ENCODE results near the gene TOR4A. TPM values are rescaled to one million over a fixed set of nuclear protein-coding genes. Genes with fewer than 3 reads are reported as not detected.
"Not testable (repeated sequence)": the region's sequence is repeated elsewhere in the genome, so short reads cannot be mapped to it uniquely, and the experiment has no call there.

TOR4A gene
- total RNA-seq, 4 donors from 2014 or later: 4.7 to 7.4 (median 6.9) TPM

DNA sequence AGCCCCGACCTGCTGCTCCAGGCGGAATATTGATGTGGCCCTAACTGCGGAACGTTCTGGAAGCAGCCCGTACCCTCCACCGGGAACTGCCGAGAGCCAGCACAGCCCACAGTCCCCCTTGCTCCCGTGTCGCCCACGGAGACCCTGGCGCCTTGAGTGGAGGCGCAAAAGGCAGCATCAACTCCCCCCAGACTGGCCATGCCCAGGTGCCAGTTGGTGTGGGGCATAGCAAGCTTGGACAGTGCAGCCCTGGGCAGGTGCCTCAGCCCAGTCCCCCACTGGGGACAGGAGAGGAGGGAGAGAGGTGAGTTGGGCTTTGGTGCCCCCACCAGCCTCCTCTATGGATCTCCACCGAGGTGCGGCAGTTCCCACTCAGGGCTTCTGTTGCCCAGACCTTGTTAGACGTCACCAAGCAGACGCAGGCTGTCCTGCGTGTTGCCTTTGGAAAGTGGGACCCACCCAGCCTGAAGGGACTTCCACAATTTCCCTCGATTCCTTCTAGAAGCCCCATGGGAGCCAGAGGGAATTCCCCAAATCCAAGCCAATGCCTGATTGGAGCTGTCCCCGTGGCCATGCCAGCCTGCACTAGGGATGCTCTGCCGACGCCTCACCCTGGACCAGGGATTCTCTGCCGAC lies 44.3 kb downstream of the TOR4A start:
- WGBS, 2 donors (ENCODE audit: low coverage in 1 of 2): 84% methylated on average over 3 of the region's 22 CpGs; no CpG with 5 or more reads in 1 of the 2 donors
- TF ChIP-seq EP300 (IDR thresholded peaks at IDR 0.05): no peak
- Histone ChIP-seq H3K9me3 (no peaks in the 10 kb centered on the region), H3K36me3 (peaks cover 0 to 8% of the 10 kb centered on the region in 2 donors), H3K27me3 (peaks cover 13% of the 10 kb centered on the region), H3K4me3 (no peak overlapping the region), H3K27ac (no peak overlapping the region), H3K4me1 (peaks cover 0 to 22% (median 3%) of the 10 kb centered on the region in 3 donors)
- no peak for ATAC-seq

DNA sequence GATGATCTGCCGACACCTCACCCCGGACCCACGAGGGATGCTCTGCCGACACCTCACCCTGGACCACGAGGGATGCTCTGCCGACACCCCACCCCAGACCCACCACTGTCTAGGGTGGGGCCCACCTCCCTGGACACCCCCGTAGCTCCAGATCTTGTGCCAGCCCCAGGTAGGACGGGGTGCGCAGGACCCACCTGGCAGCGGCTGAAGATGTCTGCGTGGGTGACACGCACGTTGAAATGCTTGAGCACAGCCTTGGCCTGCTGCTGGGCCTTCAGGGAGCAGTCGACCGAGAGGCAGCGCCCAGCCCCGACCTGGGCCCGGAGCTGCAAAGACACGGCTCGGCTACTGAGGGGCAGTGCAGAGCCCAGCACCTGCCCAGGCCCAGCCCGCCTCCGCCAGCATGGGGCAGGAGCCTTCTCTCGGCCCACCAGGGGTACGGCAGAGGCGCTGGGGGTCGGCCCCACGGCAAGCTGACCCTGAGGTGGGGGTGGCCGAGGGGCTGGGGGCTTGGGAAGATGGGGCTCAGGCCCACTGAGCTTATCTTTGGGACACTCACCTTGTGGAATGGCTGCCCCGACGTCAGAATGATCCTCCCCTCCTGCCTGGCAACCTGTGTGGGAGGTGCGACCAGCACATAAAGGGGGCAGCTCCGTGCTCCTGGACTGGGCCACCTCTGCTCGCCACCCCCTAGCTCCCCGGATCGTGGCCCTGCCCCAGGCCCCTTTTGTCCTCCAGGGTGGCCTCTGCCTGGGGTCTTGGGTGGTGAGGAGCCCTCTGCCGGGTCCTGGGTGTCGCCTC lies 46.2 kb downstream of the TOR4A start:
- WGBS, 2 donors (ENCODE audit: low coverage in 1 of 2): 100% methylated on average over 1 of the region's 37 CpGs; no CpG with 5 or more reads in 1 of the 2 donors
- peaks cover 0 to 17% (median 3%) of the 10 kb centered on the region in 3 donors for H3K4me1 ChIP-seq
- peaks cover 0 to 8% of the 10 kb centered on the region in 2 donors for H3K36me3 ChIP-seq
- no peaks in the 10 kb centered on the region for H3K27me3 ChIP-seq
- no peak for TF ChIP-seq POLR2AphosphoS5 (IDR thresholded peaks at IDR 0.05)
- TF ChIP-seq POLR2A (IDR thresholded peaks at IDR 0.05): no peak
- TF ChIP-seq EP300 (IDR thresholded peaks at IDR 0.05): no peak
- TF ChIP-seq, protein P1, sequence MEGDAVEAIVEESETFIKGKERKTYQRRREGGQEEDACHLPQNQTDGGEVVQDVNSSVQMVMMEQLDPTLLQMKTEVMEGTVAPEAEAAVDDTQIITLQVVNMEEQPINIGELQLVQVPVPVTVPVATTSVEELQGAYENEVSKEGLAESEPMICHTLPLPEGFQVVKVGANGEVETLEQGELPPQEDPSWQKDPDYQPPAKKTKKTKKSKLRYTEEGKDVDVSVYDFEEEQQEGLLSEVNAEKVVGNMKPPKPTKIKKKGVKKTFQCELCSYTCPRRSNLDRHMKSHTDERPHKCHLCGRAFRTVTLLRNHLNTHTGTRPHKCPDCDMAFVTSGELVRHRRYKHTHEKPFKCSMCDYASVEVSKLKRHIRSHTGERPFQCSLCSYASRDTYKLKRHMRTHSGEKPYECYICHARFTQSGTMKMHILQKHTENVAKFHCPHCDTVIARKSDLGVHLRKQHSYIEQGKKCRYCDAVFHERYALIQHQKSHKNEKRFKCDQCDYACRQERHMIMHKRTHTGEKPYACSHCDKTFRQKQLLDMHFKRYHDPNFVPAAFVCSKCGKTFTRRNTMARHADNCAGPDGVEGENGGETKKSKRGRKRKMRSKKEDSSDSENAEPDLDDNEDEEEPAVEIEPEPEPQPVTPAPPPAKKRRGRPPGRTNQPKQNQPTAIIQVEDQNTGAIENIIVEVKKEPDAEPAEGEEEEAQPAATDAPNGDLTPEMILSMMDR (IDR thresholded peaks at IDR 0.05): no peak
- no peak for ATAC-seq
- H3K9me3 ChIP-seq: peaks cover 0 to 2% (median 0%) of the 10 kb centered on the region in 3 donors
- H3K4me3 ChIP-seq: no peak overlapping the region
- H3K27ac ChIP-seq: no peak overlapping the region

DNA sequence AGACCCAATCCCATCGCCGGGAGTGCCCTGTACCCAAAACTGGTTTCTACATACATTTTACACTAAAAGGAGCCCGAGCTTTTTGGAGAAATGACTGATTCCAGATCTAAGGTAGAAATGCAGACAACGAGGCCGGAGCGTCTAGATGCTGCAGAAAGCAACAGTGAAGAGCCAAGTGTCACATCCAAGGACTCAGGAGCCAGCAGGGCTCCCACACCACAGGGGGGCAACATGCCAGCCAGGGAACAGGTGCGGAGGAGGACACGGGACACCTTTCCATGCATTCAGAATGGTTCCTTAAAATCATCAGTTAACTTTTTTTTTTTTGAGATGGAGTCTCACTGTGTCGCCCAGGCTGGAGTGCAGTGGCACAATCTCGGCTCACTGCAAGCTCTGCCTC lies 47.6 kb downstream of the TOR4A start:
- TF ChIP-seq EP300 (IDR thresholded peaks at IDR 0.05) (no peak), POLR2A (IDR thresholded peaks at IDR 0.05) (no peak), POLR2AphosphoS5 (IDR thresholded peaks at IDR 0.05) (no peak)
- TF ChIP-seq, protein P1 (IDR thresholded peaks at IDR 0.05): no peak
- WGBS, 2 donors (ENCODE audit: low coverage in 1 of 2): 83 to 92% methylated on average over 1 to 10 of the region's 10 CpGs

DNA sequence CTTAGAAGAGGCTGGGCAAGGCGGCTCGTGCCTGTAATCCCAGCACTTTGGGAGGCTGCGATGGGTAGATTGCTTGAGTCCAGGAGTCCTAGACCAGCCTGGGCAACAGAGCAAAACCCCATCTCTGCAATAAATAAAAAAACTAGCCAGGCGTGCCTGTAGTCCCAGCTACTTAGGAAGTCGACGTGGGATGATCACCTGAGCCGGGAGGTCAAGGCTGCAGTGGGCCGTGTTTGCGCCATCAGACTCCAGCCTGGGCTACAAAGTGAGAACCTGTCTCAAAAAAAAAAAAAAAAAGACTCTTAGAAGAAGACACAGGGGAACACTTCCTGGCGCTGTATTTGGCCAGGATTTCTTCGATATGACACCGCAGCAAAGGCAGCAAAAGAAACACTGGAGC lies 48.3 kb downstream of the TOR4A start:
- no peak overlapping the region for H3K27ac ChIP-seq
- peaks cover 0 to 2% (median 0%) of the 10 kb centered on the region in 3 donors for H3K9me3 ChIP-seq
- no peak overlapping the region for H3K4me3 ChIP-seq
- H3K4me1 ChIP-seq: peaks cover 0 to 5% (median 0%) of the 10 kb centered on the region in 3 donors
- no peak for ATAC-seq
- no peaks in the 10 kb centered on the region for H3K36me3 ChIP-seq
- WGBS, 2 donors (ENCODE audit: low coverage in 1 of 2): 95 to 100% methylated on average over 7 to 9 of the region's 12 CpGs
- TF ChIP-seq POLR2A (IDR thresholded peaks at IDR 0.05) (no peak), POLR2AphosphoS5 (IDR thresholded peaks at IDR 0.05) (no peak), EP300 (IDR thresholded peaks at IDR 0.05) (no peak)
- TF ChIP-seq, protein P1 (IDR thresholded peaks at IDR 0.05): no peak
- H3K27me3 ChIP-seq: no peaks in the 10 kb centered on the region

More for the DNA sequence above, 47.6 kb downstream of the TOR4A start:
- Histone ChIP-seq H3K36me3 (no peaks in the 10 kb centered on the region), H3K4me3 (no peak overlapping the region), H3K27ac (no peak overlapping the region), H3K27me3 (no peaks in the 10 kb centered on the region), H3K9me3 (peaks cover 0 to 2% (median 0%) of the 10 kb centered on the region in 3 donors), H3K4me1 (peaks cover 0 to 11% (median 0%) of the 10 kb centered on the region in 3 donors)
- no peak for ATAC-seq

DNA sequence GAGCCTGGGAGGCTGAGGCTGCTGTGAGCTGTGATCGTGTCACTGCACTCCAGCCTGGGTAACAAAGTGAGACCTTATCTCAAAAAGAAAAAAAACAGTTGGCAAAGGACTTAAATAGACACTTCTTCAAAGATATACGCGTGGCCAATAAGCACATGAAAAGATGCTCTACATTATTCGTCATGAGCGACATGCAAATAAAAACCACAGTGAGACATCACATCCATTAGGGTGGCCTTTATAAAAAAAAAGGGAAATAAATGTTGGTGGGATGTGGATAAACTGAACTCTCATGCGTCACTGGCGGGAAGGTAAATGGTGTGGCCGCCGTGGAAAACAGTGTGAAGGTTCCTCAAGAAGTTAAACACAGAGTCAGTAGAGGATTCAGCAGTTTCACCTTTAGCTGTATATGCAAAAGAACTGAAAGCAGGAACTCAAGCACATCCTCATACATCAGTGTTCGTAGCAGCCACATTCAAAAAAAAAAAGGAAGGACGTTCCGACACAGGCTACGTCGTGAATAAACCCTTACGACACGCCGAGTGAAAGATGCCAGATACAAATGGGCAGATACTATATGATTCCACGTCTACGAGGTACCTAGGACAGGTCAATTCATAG lies 49.0 kb downstream of the TOR4A start:
- no peak overlapping the region for H3K27ac ChIP-seq
- ATAC-seq: no peak
- TF ChIP-seq POLR2AphosphoS5 (IDR thresholded peaks at IDR 0.05) (no peak), EP300 (IDR thresholded peaks at IDR 0.05) (no peak), POLR2A (IDR thresholded peaks at IDR 0.05) (no peak)
- TF ChIP-seq, protein P1 (IDR thresholded peaks at IDR 0.05): no peak
- H3K27me3 ChIP-seq: no peaks in the 10 kb centered on the region
- peaks cover 0 to 2% (median 0%) of the 10 kb centered on the region in 3 donors for H3K9me3 ChIP-seq
- WGBS, 2 donors (ENCODE audit: low coverage in 1 of 2): 85 to 89% methylated on average over 11 to 19 of the region's 19 CpGs
- no peaks in the 10 kb centered on the region for H3K36me3 ChIP-seq
- no peak overlapping the region for H3K4me3 ChIP-seq
- no peaks in the 10 kb centered on the region for H3K4me1 ChIP-seq

DNA sequence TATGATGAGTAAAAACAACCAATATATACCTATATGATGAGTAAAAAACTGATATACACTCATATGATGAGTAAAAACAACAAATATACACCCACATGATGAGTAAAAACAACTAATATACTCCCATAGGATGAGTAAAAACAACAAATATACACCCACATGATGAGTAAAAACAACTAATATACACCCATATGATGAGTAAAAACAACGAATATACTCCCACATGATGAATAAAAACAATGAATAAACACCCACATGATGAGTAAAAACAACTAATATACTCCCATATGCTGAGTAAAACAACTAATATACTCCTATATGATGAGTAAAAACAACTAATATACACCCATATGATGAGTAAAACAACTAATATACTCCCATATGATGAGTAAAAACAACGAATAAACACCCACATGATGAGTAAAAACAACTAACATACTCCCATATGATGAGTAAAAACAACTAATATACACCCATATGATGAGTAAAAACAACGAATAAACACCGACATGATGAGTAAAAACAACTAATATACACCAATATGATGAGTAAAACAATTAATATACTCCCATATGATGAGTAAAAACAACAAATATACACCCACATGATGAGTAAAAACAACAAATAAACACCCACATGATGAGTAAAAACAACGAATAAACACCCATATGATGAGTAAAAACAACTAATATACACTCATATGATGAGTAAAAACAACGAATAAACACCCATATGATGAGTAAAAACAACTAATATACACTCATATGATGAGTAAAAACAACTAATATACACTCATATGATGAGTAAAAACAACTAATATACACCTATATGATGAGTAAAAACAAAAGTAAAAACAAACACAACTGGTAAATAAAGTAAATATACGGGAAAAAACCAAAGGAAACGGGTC lies 50.4 kb downstream of the TOR4A start:
- H3K27me3 ChIP-seq, ATAC-seq, H3K36me3 ChIP-seq, H3K4me3 ChIP-seq, H3K9me3 ChIP-seq, H3K4me1 ChIP-seq, H3K27ac ChIP-seq: not testable (repeated sequence)
- 72 to 73% methylated on average over 8 of the region's 8 CpGs for WGBS, 2 donors (ENCODE audit: low coverage in 1 of 2)

DNA sequence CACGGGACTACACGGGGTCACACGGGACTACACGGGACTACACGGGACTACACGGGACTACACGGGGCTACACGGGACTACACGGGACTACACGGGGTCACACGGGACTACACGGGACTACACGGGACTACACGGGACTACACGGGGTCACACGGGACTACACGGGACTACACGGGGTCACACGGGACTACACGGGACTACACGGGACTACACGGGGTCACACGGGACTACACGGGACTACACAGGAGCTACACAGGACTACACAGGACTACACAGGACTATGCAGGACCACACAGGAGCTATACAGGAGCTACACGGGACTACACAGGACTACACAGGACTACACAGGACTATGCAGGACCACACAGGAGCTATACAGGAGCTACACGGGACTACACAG lies 52.1 kb downstream of the TOR4A start:
- H3K4me3 ChIP-seq, H3K9me3 ChIP-seq, H3K4me1 ChIP-seq, ATAC-seq, H3K27me3 ChIP-seq, H3K27ac ChIP-seq, H3K36me3 ChIP-seq: not testable (repeated sequence)
- 50% methylated on average over 2 of the region's 26 CpGs; no CpG with 5 or more reads in 1 of the 2 donors for WGBS, 2 donors (ENCODE audit: low coverage in 1 of 2)

Measured in gastroesophageal sphincter (tissue), 4 donors.